ENCODE measurements around the gene GGCX. TPM values are rescaled to one million over a fixed set of nuclear protein-coding genes. Genes with fewer than 3 reads are reported as not detected.

GGCX gene
- total and polyA plus RNA-seq, 2 experiments from 2014 or later, result 24.3 to 32.0 TPM

DNA sequence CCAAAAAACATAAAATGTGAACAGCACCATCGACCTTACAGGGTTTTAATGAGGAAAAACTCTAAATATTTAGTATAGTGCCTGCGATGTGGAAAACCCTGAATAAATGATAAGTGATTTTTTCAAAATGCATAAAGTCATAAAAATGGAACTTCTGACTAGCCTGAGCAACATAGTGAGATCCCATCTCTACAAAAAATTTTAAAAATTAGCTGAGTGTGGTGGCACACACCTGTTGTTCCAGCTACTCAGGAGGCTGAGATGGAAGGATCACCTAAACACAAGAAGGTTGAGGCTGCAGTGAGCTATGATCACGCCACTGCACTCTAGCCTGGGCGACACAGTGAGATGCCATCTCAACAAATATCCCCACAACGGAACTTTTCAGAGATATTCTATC is 4.2 kb downstream of the GGCX start:
- no peak overlapping the region for H3K27ac ChIP-seq
- H3K4me3 ChIP-seq, result no peak overlapping the region
- H3K36me3 ChIP-seq, result peaks cover 15% of the 10 kb centered on the region
- TF ChIP-seq, protein P1, sequence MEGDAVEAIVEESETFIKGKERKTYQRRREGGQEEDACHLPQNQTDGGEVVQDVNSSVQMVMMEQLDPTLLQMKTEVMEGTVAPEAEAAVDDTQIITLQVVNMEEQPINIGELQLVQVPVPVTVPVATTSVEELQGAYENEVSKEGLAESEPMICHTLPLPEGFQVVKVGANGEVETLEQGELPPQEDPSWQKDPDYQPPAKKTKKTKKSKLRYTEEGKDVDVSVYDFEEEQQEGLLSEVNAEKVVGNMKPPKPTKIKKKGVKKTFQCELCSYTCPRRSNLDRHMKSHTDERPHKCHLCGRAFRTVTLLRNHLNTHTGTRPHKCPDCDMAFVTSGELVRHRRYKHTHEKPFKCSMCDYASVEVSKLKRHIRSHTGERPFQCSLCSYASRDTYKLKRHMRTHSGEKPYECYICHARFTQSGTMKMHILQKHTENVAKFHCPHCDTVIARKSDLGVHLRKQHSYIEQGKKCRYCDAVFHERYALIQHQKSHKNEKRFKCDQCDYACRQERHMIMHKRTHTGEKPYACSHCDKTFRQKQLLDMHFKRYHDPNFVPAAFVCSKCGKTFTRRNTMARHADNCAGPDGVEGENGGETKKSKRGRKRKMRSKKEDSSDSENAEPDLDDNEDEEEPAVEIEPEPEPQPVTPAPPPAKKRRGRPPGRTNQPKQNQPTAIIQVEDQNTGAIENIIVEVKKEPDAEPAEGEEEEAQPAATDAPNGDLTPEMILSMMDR (IDR thresholded peaks at IDR 0.05; ENCODE audit: low read depth, low read length), result no peak
- no peaks in the 10 kb centered on the region for H3K27me3 ChIP-seq
- H3K9me3 ChIP-seq (ENCODE audit: low read depth), result no peaks in the 10 kb centered on the region
- H3K4me1 ChIP-seq (ENCODE audit: low read depth), result no peaks in the 10 kb centered on the region
- no peak for DNase-seq (ENCODE audit: low read depth in 1 of 2, low spot score in 1 of 2)

DNA sequence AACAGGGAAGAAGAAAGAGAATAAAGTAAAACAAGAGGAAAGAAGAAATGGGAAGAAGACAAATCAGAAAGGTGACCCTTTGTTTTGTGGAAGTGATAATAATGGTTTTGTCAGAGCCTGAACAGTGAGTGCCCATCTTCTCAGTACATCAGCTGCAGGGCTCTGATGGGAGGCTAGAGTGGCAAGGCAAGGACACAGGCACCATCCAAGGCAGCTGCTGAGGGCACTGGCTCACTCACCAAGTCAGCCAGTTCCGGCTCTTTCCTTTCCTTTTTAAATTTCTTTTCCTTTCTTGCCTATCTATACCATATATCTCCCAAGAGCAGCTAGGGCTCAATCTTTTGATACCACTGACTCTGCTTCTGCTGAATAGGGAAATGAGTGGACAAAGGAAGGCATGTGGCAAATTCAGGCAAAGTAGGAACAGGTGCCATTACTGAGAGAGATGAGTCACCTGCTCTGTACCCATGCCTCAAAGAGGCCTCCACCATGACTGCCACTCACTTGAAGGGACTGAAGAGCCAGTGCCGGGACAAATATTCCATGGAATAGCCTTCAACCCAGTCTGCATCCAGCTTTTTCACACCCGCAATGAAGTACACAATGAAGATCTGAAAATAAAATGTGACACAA is 6.2 kb downstream of the GGCX start:
- no peaks in the 10 kb centered on the region for H3K4me1 ChIP-seq (ENCODE audit: low read depth)
- peaks cover 27% of the 10 kb centered on the region for H3K36me3 ChIP-seq
- no peak overlapping the region for H3K27ac ChIP-seq
- no peak overlapping the region for H3K4me3 ChIP-seq
- TF ChIP-seq, protein P1 (IDR thresholded peaks at IDR 0.05; ENCODE audit: low read depth, low read length), result no peak
- DNase-seq (ENCODE audit: low read depth in 1 of 2, low spot score in 1 of 2), result no peak
- H3K9me3 ChIP-seq (ENCODE audit: low read depth), result no peaks in the 10 kb centered on the region
- no peaks in the 10 kb centered on the region for H3K27me3 ChIP-seq

DNA sequence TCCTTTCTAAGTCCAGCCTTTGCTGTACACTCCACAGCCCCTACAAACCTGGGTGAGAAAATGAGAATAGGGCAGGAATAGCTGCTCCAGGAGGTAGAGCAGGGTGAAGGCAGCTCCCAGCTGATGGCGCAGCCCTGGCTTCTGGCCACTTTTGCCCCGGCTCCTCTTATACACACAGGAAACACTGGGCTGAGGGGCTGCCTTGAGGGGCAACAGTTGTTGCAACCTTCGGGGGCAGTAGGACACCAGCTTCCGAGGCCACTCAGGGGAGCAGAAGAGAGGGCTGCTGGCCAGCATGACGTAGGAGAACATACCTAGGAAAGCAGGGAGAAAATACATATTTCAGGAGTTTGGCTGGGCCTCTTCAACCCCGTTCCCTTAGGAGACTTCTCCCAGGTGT is 8.1 kb downstream of the GGCX start:
- H3K9me3 ChIP-seq (ENCODE audit: low read depth), result no peaks in the 10 kb centered on the region
- DNase-seq (ENCODE audit: low read depth in 1 of 2, low spot score in 1 of 2), result no peak
- no peaks in the 10 kb centered on the region for H3K27me3 ChIP-seq
- no peak overlapping the region for H3K27ac ChIP-seq
- TF ChIP-seq, protein P1 (IDR thresholded peaks at IDR 0.05; ENCODE audit: low read depth, low read length), result no peak
- H3K36me3 ChIP-seq, result peaks cover 29% of the 10 kb centered on the region
- H3K4me1 ChIP-seq (ENCODE audit: low read depth), result no peaks in the 10 kb centered on the region
- no peak overlapping the region for H3K4me3 ChIP-seq

DNA sequence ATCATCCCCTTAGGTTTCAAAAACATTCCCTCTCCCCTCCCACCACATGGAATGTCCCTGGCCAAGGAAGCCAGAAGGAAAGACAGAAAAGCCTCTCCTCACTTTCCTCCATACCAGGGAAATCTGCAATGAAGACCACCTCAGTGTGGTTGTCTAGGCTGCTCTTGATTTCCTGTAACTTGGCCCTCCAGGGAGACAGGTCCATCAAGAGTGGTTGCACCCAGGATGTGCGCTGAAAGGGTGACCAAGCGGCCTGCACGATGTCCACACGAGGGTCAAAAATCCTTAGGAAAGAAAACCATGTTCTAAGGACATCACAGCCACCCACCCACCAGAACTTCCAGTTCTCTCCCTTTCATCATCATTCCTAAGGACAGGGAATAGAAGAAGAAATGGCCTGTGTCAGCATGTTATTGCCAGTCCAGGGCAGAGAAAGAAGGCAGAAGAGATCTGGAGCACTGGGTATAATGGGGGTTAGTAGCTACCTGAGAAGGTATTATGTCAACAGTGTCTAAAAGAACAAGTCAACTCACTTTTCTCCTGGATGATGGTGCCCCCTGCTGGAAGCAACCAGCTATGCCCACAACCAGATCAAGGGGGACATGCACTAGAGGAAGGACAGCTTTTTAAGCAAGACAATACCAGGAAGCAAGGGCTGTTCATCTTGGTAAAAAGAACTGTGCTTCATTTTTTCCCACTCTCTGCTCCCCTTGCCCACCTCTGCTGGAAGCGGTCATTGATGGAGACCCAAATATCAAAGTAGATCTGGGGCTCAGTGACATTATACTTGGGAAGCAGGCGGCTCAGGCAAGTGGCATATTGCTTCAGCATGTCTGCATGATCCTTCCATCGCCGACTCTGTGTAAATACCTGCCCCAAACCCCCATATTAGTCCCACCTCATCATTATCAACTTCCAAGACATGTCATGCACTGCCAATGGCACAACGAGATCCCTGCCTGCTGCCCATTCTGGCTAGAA is 9.3 kb downstream of the GGCX start:
- Histone ChIP-seq H3K9me3 (ENCODE audit: low read depth) (no peaks in the 10 kb centered on the region), H3K27ac (no peak overlapping the region), H3K36me3 (peaks cover 29% of the 10 kb centered on the region), H3K4me1 (ENCODE audit: low read depth) (no peaks in the 10 kb centered on the region), H3K4me3 (no peak overlapping the region), H3K27me3 (no peaks in the 10 kb centered on the region)
- peak; percentile 77 to 83 for DNase-seq (ENCODE audit: low read depth in 1 of 2, low spot score in 1 of 2)
- TF ChIP-seq, protein P1 (IDR thresholded peaks at IDR 0.05; ENCODE audit: low read depth, low read length), result peak; percentile 92

DNA sequence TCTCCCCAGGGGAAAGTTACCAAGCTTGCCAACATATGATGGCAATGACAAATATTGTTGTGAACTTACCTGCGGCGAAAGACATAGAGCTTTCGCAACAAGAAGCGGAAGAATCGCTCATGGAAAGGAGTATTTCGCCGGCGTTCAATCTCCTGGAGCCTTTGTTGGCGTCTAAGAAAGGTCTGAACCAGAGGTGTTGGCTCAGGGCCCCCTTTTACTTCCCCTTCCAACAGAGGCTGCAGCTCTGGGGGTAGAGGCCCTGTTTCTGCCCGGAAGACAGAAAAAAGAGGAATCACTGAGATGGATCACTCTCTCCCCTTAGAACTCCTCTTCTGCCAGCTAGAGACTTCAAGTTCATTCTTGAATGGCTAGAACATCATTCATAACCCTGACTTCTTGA is 10.8 kb downstream of the GGCX start:
- peak overlapping the region; percentile 3 for H3K27ac ChIP-seq

More for the DNA sequence above, 10.8 kb downstream of the GGCX start:
- Histone ChIP-seq H3K4me1 (ENCODE audit: low read depth) (no peaks in the 10 kb centered on the region), H3K4me3 (no peak overlapping the region), H3K9me3 (ENCODE audit: low read depth) (no peaks in the 10 kb centered on the region), H3K27me3 (no peaks in the 10 kb centered on the region), H3K36me3 (peaks cover 33% of the 10 kb centered on the region)
- DNase-seq (ENCODE audit: low read depth in 1 of 2, low spot score in 1 of 2), result no peak
- TF ChIP-seq, protein P1 (IDR thresholded peaks at IDR 0.05; ENCODE audit: low read depth, low read length), result no peak
